Thoracic aorta (tissue), 2 donors: ENCODE results near the gene IQSEC1. TPM values are rescaled to one million over a fixed set of nuclear protein-coding genes. Genes with fewer than 3 reads are reported as not detected.

Source experiments
- ATAC-seq: fragments of 150-250 bp; one replicate; pipeline ENCODE4 v1.8.0; 2017; ENCODE audit warnings: low read depth; ENCODE audit not compliant: insufficient number of reproducible peaks, low FRiP score
- DNase-seq: peaks from one replicate; pipeline ENCODE4 v3.0.0-alpha.2; 2020; ENCODE audit warnings: low spot score
- H3K27ac ChIP-seq, 2 donors: fragments of 200-600 bp; sonication (generic); 1 replicate in 1 of 2; 2 replicates in 1 of 2; pipeline ENCODE4 v1.5.1; 2016; ENCODE audit warnings: mild to moderate bottlenecking in 2 of 2, moderate library complexity in 2 of 2
- H3K27me3 ChIP-seq: fragments of 200-600 bp; sonication (generic); replicated peaks from 2 replicates; pipeline ENCODE4 v1.6.0; 2016; ENCODE audit warnings: mild to moderate bottlenecking; ENCODE audit not compliant: insufficient read depth
- H3K36me3 ChIP-seq: fragments of 200-600 bp; sonication (generic); one replicate; pipeline ENCODE4 v1.5.1; 2016
- H3K4me1 ChIP-seq, 2 donors: fragments of 200-600 bp; sonication (generic); 1 replicate in 1 of 2; 2 replicates in 1 of 2; pipeline versions ENCODE4 v1.5.1 to v1.6.0; 2016; ENCODE audit warnings: low read depth in 2 of 2, mild to moderate bottlenecking in 1 of 2; ENCODE audit not compliant: control insufficient read depth in 1 of 2
- H3K4me3 ChIP-seq: fragments of 200-600 bp; sonication (generic); 2 replicates; pipeline ENCODE4 v1.5.1; 2016; ENCODE audit warnings: mild to moderate bottlenecking
- H3K9me3 ChIP-seq: fragments of 200-600 bp; sonication (generic); 2 replicates; pipeline ENCODE4 v1.5.1; 2016
- total RNA-seq, 2 donors: library from RNA; depleted of rRNA; stranded (reverse); fragments of >200 nt; gene quantifications; one replicate each; pipeline versions ENCODE4 v1.1.0 to v1.2.3, GENCODE V29; 2016
- TF ChIP-seq, protein P1 (sequence below): fragments of 200-600 bp; sonication (generic); IDR thresholded peaks from one replicate; pipeline ENCODE4 v1.5.1; 2019; ENCODE audit warnings: antibody characterized with exemption

The IQSEC1 gene
- total RNA-seq, 2 donors from 2014 or later = 93.6 to 121 TPM

DNA sequence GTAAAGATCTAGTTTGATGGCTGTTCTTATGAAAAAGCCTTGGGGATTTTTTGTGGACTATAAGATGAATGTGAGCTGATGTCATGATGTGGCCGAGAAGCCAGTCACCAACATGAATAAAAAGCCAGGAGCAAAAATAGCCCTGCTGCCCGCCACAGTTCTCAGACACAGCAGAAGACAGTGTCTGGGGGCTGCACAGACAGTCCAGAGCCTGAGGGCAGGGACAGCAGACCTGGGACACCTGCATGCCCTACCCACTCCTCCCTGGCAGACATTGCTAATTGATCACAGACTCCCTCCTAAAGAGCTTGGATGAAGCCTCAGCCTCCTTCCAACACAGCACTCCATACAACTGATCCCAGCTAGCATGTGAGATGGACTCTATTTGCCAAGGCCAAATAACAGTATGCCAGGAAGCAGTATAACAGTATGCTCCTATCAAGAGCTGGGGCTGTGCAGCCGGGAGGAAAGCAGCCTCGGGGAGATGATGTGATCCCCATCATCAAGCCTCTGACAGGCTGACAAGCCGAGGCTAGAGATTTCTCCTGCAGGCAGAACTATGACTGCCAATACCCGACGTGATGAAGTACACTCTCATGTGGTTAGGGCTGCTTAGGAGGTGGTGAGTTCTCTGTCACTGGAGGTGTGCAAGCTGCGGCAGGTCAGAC, 126.4 kb downstream of the IQSEC1 start:
- H3K9me3 ChIP-seq = no peaks in the 10 kb centered on the region
- H3K27me3 ChIP-seq = no peaks in the 10 kb centered on the region
- TF ChIP-seq, protein P1, sequence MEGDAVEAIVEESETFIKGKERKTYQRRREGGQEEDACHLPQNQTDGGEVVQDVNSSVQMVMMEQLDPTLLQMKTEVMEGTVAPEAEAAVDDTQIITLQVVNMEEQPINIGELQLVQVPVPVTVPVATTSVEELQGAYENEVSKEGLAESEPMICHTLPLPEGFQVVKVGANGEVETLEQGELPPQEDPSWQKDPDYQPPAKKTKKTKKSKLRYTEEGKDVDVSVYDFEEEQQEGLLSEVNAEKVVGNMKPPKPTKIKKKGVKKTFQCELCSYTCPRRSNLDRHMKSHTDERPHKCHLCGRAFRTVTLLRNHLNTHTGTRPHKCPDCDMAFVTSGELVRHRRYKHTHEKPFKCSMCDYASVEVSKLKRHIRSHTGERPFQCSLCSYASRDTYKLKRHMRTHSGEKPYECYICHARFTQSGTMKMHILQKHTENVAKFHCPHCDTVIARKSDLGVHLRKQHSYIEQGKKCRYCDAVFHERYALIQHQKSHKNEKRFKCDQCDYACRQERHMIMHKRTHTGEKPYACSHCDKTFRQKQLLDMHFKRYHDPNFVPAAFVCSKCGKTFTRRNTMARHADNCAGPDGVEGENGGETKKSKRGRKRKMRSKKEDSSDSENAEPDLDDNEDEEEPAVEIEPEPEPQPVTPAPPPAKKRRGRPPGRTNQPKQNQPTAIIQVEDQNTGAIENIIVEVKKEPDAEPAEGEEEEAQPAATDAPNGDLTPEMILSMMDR = no peak
- peak overlapping the region; percentile 14 for H3K4me3 ChIP-seq
- peaks cover 58 to 90% of the 10 kb centered on the region in 2 donors for H3K4me1 ChIP-seq
- DNase-seq (no peak), ATAC-seq (peak; percentile 34)
- H3K27ac ChIP-seq = peak overlapping the region; percentile 77 to 78
- no peaks in the 10 kb centered on the region for H3K36me3 ChIP-seq

DNA sequence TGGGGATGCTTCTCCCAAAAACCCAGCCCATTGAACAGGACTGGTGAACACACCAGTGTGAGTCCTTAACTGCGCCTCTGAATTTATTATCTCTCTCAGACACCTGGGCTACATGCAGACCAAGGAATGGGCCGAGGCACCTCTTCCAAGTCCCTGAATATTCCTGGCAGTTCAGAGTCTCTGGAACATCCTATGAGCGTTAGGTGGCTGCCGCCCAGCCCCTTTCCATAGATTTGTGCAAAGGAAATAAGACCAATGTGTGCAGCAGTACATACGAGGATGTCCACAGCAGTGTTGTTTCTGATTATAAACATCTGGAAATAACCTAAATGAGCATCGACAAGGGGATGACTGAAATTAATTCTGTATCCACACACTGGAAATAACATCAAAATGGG, 127.0 kb downstream of the IQSEC1 start:
- no peak for ATAC-seq
- peak overlapping the region; percentile 77 to 78 for H3K27ac ChIP-seq

DNA sequence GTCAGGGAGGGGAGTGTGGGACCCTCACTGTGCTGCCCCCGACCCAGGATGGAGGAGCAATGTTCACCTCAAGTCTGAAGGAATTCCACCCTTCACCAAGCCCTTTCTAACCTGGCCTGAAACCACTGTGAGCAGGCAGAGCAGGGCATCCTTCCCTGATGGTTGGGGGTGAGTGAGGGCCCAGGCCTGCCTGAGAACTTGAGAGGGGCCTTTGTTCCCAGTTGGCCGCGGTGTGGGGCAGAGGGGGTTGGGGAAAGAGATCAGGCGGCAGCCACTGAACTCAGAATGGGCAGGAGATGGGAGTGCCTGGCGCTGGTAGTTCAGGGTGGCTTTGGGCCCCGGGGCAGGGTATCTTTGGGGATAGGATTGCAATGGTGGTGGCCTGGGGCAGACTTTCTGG, 128.4 kb downstream of the IQSEC1 start:
- no peaks in the 10 kb centered on the region for H3K9me3 ChIP-seq
- peaks cover 11% of the 10 kb centered on the region for H3K36me3 ChIP-seq
- peak overlapping the region in 1 of 2 donors; percentile 38 for H3K27ac ChIP-seq
- TF ChIP-seq, protein P1 = no peak
- H3K4me3 ChIP-seq = no peak overlapping the region
- ATAC-seq = no peak
- DNase-seq = no peak
- H3K27me3 ChIP-seq = no peaks in the 10 kb centered on the region
- peaks cover 53 to 88% of the 10 kb centered on the region in 2 donors for H3K4me1 ChIP-seq

More for the DNA sequence above, 127.0 kb downstream of the IQSEC1 start:
- Histone ChIP-seq H3K36me3 (peaks cover 4% of the 10 kb centered on the region), H3K9me3 (no peaks in the 10 kb centered on the region), H3K4me1 (peaks cover 58 to 89% of the 10 kb centered on the region in 2 donors), H3K27me3 (no peaks in the 10 kb centered on the region), H3K4me3 (peak overlapping the region; percentile 14)
- TF ChIP-seq, protein P1 = no peak
- no peak for DNase-seq

DNA sequence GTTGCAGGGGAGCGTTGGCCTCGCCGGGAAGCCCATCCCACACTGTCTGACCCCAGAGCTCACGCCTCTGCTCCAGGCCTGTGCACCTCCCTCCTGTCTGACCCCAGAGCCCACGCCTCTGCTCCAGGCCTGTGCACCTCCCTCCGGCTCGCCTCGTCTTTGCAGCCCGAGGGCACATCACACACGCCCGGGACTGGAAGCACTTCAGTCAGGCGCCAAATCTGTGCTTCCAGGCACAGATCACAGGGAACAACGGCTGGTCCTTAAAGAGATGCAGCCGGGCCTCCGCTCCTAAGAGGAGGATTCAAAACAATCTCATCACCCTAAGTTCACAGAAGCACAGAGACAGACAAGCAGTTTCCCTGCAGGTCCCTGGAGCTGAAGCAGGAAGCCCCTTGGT, 128.8 kb downstream of the IQSEC1 start:
- Histone ChIP-seq H3K9me3 (no peaks in the 10 kb centered on the region), H3K27ac (peak overlapping the region in 1 of 2 donors; percentile 38), H3K27me3 (no peaks in the 10 kb centered on the region), H3K36me3 (peaks cover 11% of the 10 kb centered on the region), H3K4me1 (peaks cover 48 to 88% of the 10 kb centered on the region in 2 donors), H3K4me3 (no peak overlapping the region)
- ATAC-seq (no peak), DNase-seq (no peak)
- TF ChIP-seq, protein P1 = no peak

DNA sequence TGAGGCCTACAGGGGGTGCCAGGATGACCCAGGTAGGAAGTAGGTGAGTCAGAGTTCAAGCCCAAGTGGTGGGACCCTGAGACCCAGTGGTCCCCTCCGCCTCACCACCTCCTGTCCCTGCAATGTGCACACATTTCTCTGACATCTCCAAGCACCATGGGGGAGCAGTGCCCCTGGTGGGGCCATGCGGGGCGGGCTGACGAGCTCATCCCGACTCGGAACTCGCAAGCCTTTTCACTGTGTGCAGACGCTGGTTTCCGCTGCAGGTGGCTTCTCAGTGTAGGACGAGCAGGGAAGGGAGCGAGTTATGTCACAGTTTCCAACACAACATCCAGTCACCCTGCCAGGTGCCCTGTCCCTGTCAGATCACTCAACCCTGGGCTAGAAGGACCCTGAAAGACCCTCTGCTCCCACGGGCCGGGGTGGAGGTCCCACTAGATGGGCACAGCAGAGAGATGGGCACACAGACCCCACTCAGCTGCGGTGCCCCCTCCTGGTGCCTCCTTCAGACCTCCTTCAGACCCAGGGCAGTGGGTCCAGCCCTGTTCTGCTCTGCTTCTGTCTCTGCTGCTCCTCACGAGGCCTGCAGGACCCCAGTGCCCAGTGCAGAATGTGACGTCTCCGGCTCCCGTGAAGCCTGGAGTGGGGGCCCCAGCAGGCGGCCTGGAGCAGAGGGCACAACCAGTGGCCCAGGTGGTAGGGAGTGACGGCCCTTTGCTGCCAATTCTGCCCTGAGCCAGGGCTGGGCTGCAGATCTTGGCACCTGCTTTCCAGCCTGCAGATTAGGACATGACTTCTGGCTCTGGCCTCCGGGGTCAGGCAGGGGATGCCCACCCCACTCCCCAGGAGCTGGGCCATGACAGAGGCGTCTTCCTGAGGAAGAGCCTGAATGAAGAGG, 129.9 kb downstream of the IQSEC1 start:
- H3K36me3 ChIP-seq = peaks cover 11% of the 10 kb centered on the region
- no peaks in the 10 kb centered on the region for H3K27me3 ChIP-seq
- DNase-seq = no peak
- H3K4me1 ChIP-seq = peaks cover 46 to 88% of the 10 kb centered on the region in 2 donors
- ATAC-seq = no peak
- H3K9me3 ChIP-seq = no peaks in the 10 kb centered on the region
- H3K27ac ChIP-seq = peak overlapping the region in 1 of 2 donors; percentile 38
- TF ChIP-seq, protein P1 = no peak
- H3K4me3 ChIP-seq = no peak overlapping the region
